ENCODE data around the gene TNPO3. TPM values are rescaled to one million over a fixed set of nuclear protein-coding genes. Genes with fewer than 3 reads are reported as not detected.

Gene TNPO3
- total and polyA plus RNA-seq, 12 donors, result 8.0 to 37.7 (median 29.6) TPM

GRCh38 chr7:129083525-129083924 is 28.6 kb upstream of the TNPO3 start:
- Histone ChIP-seq H3K4me3 (no peak overlapping the region), H3K36me3 (no peaks in the 10 kb centered on the region), H3K4me1 (no peaks in the 10 kb centered on the region), H3K9me3 (no peaks in the 10 kb centered on the region), H3K27me3 (peaks cover 0 to 26% (median 0%) of the 10 kb centered on the region in 7 donors), H3K27ac (no peak overlapping the region)
- ATAC-seq (no peak), DNase-seq (no peak)
- no peak for TF ChIP-seq CTCF (IDR thresholded peaks at IDR 0.05)
- intact Hi-C loops (cut with DNase I), result no loop called here
- WGBS, 2 donors, result 64% methylated on average over 5 of the region's 5 CpGs

GRCh38 chr7:129078455-129078854 is 23.5 kb upstream of the TNPO3 start:
- H3K9me3 ChIP-seq, result no peaks in the 10 kb centered on the region
- TF ChIP-seq CTCF (IDR thresholded peaks at IDR 0.05), result no peak
- no peak overlapping the region for H3K4me3 ChIP-seq
- DNase-seq (no peak), ATAC-seq (no peak)
- peaks cover 0 to 3% (median 0%) of the 10 kb centered on the region in 9 donors for H3K4me1 ChIP-seq
- intact Hi-C loops (cut with DNase I), result loop anchor here in 1 of 10 donors (10.0 kb wide), 1 partner anchor 56 kb away; no protein-coding TSS in a partner anchor
- WGBS, 2 donors, result 89 to 90% methylated on average over 2 of the region's 2 CpGs
- no peaks in the 10 kb centered on the region for H3K36me3 ChIP-seq
- H3K27ac ChIP-seq, result no peak overlapping the region
- H3K27me3 ChIP-seq, result peaks cover 0 to 16% (median 0%) of the 10 kb centered on the region in 7 donors

GRCh38 chr7:129076886-129077285 is 22.0 kb upstream of the TNPO3 start:
- intact Hi-C loops (cut with DNase I), result loop anchor here in 1 of 10 donors (10.0 kb wide), 1 partner anchor 58 kb away; no protein-coding TSS in a partner anchor
- H3K36me3 ChIP-seq, result no peaks in the 10 kb centered on the region
- peaks cover 0 to 14% (median 0%) of the 10 kb centered on the region in 9 donors for H3K4me1 ChIP-seq
- no peak overlapping the region for H3K4me3 ChIP-seq
- no peak overlapping the region for H3K27ac ChIP-seq
- DNase-seq, result no peak
- ATAC-seq, result no peak
- WGBS, 2 donors, result 68 to 89% methylated on average over 2 of the region's 2 CpGs
- peaks cover 0 to 21% (median 0%) of the 10 kb centered on the region in 7 donors for H3K27me3 ChIP-seq
- H3K9me3 ChIP-seq, result no peaks in the 10 kb centered on the region
- TF ChIP-seq CTCF (IDR thresholded peaks at IDR 0.05), result no peak

- Histone ChIP-seq H3K9me3 (no peaks in the 10 kb centered on the region), H3K27ac (no peak overlapping the region), H3K4me1 (peaks cover 0 to 18% (median 0%) of the 10 kb centered on the region in 9 donors), H3K36me3 (no peaks in the 10 kb centered on the region), H3K4me3 (no peak overlapping the region), H3K27me3 (peaks cover 0 to 28% (median 0%) of the 10 kb centered on the region in 7 donors)
- no peak for ATAC-seq
- no peak for TF ChIP-seq CTCF (IDR thresholded peaks at IDR 0.05)
- WGBS, 2 donors, result 86 to 96% methylated on average over 2 of the region's 2 CpGs
- intact Hi-C loops (cut with DNase I), result loop anchor here in 1 of 10 donors (10.0 kb wide), 1 partner anchor 60 kb away; no protein-coding TSS in a partner anchor
- DNase-seq, result no peak
Measured at GRCh38 chr7:129074994-129075393, 20.1 kb upstream of the TNPO3 start.
